Amniotic stem cell (primary cell): ENCODE data around the gene SOX4.

Experiments
- DNase-seq: peaks from one replicate; lab custom pipeline; 2025; lab: John Stamatoyannopoulos, UW

The SOX4 gene

GRCh38 chr6:21593927-21594415 lies 420 bp downstream of the SOX4 start:
- no peak for DNase-seq

GRCh38 chr6:21594416-21595281 lies 1.1 kb downstream of the SOX4 start:
- no peak for DNase-seq

DNA sequence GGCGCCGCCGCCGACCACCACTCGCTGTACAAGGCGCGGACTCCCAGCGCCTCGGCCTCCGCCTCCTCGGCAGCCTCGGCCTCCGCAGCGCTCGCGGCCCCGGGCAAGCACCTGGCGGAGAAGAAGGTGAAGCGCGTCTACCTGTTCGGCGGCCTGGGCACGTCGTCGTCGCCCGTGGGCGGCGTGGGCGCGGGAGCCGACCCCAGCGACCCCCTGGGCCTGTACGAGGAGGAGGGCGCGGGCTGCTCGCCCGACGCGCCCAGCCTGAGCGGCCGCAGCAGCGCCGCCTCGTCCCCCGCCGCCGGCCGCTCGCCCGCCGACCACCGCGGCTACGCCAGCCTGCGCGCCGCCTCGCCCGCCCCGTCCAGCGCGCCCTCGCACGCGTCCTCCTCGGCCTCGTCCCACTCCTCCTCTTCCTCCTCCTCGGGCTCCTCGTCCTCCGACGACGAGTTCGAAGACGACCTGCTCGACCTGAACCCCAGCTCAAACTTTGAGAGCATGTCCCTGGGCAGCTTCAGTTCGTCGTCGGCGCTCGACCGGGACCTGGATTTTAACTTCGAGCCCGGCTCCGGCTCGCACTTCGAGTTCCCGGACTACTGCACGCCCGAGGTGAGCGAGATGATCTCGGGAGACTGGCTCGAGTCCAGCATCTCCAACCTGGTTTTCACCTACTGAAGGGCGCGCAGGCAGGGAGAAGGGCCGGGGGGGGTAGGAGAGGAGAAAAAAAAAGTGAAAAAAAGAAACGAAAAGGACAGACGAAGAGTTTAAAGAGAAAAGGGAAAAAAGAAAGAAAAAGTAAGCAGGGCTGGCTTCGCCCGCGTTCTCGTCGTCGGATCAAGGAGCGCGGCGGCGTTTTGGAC lies 2.0 kb downstream of the SOX4 start:
- DNase-seq: no peak

- DNase-seq: no peak
These were observed 2.8 kb downstream of the SOX4 start for GRCh38 chr6:21596145-21596948.

DNA sequence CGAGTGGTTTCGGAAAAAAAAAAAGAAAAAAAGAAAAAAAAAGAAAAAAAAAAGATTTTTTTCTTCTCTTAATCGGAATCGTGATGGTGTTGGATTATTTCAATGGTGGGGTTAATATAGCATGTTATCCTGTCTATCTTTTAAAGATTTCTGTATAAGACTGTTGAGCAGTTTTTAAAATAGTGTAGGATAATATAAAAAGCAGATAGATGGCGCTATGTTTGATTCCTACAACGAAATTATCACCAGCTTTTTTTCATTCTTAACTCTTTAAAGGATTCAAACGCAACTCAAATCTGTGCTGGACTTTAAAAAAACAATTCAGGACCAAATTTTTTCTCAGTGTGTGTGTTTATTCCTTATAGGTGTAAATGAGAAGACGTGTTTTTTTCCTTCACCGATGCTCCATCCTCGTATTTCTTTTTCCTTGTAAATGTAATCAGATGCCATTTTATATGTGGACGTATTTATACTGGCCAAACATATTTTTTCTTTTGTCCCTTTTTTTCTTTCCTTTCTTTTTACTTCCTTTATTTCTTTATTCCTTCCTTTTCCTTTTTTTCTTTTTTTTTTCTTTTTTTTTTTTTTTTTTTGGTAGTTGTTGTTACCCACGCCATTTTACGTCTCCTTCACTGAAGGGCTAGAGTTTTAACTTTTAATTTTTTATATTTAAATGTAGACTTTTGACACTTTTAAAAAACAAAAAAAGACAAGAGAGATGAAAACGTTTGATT lies 3.6 kb downstream of the SOX4 start:
- DNase-seq: peak; percentile 38

- no peak for DNase-seq
These were observed 4.5 kb downstream of the SOX4 start for GRCh38 chr6:21597801-21598673.

- no peak for DNase-seq
These were observed 5.1 kb downstream of the SOX4 start for GRCh38 chr6:21598674-21599023.

DNA sequence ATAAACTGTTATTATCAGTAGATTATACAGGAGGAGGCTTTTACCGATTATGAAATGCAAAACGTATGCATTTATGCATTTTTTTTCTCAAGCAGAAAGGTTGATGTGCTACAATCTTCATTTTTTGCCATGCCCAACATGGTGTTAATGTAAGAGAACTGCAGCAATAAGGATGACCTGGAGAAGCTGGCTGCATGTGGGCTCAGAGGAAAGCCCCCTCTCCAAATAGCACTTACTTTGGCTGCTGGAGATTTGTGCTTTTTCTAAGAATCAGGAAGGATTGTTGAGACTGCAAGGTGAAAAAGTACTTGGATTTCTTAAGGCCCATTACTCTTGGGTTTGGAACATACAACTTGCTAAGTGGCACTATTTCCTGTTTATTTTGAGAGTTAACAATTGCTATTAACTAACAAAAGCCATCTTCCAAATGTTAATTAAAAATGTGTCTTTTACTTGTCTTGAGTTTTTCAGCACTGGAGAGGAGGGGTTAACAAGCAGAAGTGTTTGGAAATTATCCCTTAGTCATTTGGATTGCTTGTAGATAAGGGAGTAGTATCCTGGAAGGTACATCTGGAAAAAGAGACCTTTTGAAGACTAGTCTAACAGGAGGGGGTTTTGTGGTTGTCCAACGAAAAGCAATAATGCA lies 5.6 kb downstream of the SOX4 start:
- no peak for DNase-seq

DNA sequence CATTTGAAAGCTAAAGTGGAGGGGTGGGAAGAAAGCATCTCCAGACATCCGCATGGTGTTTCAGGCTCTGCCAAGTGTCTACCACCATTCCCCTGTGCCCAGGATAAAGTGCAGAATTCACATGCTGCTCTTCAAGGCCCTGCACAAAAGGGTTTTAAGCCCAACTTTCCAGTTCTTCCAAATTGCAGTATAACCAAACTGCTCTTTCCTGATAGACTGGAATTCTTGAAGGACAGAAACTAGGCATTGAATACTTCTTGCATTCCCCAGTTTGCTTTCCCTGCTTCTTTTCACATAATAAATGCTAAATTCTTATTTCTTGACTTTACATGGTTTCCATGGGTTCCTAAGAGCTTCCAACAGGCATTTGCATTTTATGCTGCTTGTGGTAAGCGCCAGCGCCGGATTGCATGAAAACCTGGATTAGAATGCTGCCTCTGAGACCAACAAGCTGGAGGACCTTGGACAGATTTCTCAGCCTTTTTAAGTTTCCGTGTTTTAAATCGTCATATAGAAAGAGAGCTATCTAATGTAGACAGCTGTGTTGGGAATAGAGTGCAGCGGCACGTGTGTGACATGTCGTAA lies 7.9 kb downstream of the SOX4 start:
- DNase-seq: no peak

DNA sequence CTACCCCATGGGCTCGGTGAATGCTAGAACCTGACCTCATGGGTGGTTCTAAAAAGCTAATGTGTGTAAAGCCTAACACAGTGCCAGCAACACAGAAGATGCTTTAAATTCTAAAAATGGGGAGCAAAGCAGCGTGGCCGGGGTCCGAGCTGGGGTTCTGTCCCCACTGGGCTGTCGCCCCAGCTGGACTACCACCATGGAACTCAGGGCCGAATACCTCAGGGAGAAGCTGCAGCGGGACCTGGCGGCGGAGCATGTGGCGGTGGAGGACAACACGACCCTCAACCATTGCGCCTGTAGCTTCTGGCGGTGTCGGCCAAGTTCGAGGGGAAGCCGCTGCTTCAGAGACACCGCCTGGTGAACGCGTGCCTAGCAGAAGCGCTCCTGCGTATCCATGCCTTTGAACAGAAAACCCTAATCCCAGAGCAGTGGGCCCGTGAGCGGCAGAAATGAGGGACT lies 8.4 kb downstream of the SOX4 start:
- DNase-seq: no peak

DNA sequence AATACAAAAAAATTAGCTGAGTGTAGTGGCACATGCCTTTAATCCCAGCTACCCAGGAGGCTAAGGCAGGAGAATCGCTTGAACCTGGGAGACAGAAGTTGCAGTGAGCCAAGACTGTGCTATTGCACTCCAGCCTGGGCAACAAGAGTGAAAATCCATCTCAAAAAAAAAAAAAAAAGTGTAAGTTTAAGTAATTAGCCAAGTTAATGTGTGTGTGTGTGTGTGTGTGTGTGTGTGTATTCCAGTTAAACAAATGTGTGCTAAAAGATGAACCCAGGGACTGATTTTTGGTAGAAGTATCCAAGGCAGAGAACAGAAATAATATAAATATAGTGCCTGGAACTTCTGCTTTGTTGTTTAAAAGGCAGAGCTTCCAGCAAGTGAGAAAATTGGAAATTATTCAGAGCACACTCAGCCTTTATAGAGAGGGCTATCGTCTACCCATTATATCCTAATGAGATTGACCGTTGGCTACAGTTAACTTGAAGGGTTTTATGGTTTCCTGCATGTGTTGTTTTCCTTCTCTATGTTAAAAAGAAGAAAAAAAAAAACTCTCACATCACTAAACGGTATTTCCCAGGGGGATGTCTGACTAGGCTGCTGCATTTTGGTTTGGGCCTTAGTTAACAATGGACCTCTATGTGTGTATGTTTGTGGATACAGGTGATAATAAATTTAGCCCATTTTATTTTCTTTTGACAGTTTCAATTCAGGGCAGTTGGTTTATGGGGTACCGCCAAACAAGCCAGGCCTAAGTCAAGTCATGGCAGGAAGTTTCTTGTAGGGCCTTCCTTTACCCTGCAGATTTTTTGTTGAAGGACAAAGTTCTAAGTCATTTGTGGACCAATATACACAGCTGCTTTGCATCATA lies 9.8 kb downstream of the SOX4 start:
- DNase-seq: no peak

- DNase-seq: no peak
These were observed 10.5 kb downstream of the SOX4 start for GRCh38 chr6:21604081-21604480.

DNA sequence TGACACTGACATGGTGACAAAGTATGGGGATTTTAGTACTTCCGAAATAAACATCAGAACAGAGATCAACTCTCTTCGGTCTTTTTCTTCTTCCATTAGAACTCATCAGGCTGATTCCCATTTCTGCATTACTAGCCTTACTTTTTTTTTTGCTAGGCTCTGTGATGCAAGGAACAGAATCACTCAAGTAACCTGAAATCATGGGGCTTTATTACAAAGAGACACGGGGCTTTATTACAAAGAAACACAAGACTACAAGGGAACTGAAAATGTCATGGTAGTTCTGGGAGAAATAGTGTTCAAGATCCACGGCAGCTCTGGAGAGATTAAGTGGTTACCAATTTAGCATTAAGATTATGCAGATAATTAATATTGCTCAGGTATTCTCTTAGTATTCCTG lies 11.6 kb downstream of the SOX4 start:
- DNase-seq: no peak

GRCh38 chr6:21608601-21609000 lies 15.1 kb downstream of the SOX4 start:
- DNase-seq: no peak

DNA sequence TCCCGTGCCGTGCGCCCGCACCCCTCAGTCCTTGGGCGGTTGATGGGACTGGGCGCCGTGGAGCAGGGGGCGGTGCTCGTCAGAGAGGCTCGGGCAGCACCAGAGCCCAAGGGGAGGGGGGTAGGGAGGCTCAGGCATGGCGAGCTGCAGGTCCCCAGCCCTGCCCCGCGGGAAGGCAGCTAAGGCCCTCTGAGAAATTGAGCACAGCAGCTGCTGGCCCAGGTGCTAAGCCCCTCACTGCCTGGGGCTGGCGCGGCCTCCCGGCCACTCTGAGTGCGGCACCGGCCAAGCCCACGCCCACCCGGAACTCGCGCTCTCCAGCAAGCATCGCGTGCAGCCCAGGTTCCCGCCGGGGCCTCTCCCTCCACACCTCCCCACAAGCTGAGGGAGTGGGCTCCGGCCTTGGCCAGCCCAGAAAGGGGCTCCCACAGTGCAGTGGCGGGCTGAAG lies 16.4 kb downstream of the SOX4 start:
- no peak for DNase-seq

- no peak for DNase-seq
These were observed 16.8 kb downstream of the SOX4 start for GRCh38 chr6:21610341-21610740.

- no peak for DNase-seq
These were observed 17.9 kb downstream of the SOX4 start for GRCh38 chr6:21611485-21611884.

GRCh38 chr6:21612067-21612745 lies 18.7 kb downstream of the SOX4 start:
- DNase-seq: no peak
